ENCODE results near the gene FKBP15. TPM values are rescaled to one million over a fixed set of nuclear protein-coding genes. Genes with fewer than 3 reads are reported as not detected.

The FKBP15 gene
- total RNA-seq, 1 donor from 2014 or later, result 23.8 TPM

GRCh38 chr9:113210815-113211214 is 10.3 kb downstream of the FKBP15 start:
- DNase-seq (ENCODE audit: extremely low spot score, unreplicated experiment), result no peak
- TF ChIP-seq CTCF (conservative IDR thresholded peaks at IDR 0.05), result no peak
- H3K36me3 Mint-ChIP-seq, result peaks cover 16% of the 10 kb centered on the region
- H3K27ac Mint-ChIP-seq, result no peak overlapping the region
- no peaks in the 10 kb centered on the region for H3K9me3 Mint-ChIP-seq
- no peaks in the 10 kb centered on the region for H3K4me1 Mint-ChIP-seq (ENCODE audit: unreplicated experiment)
- no peaks in the 10 kb centered on the region for H3K27me3 Mint-ChIP-seq
- no peak overlapping the region for H3K4me3 Mint-ChIP-seq

- Mint-ChIP-seq H3K4me3 (no peak overlapping the region), H3K4me1 (ENCODE audit: unreplicated experiment) (no peaks in the 10 kb centered on the region), H3K36me3 (peaks cover 27% of the 10 kb centered on the region), H3K9me3 (no peaks in the 10 kb centered on the region), H3K27ac (no peak overlapping the region), H3K27me3 (no peaks in the 10 kb centered on the region)
- no peak for DNase-seq (ENCODE audit: extremely low spot score, unreplicated experiment)
- TF ChIP-seq CTCF (conservative IDR thresholded peaks at IDR 0.05), result no peak
Measured at GRCh38 chr9:113205861-113206260, 15.2 kb downstream of the FKBP15 start.

GRCh38 chr9:113205432-113205831 is 15.6 kb downstream of the FKBP15 start:
- Mint-ChIP-seq H3K4me1 (ENCODE audit: unreplicated experiment) (no peaks in the 10 kb centered on the region), H3K4me3 (no peak overlapping the region), H3K27ac (no peak overlapping the region), H3K27me3 (no peaks in the 10 kb centered on the region), H3K9me3 (no peaks in the 10 kb centered on the region), H3K36me3 (peaks cover 27% of the 10 kb centered on the region)
- no peak for TF ChIP-seq CTCF (conservative IDR thresholded peaks at IDR 0.05)
- no peak for DNase-seq (ENCODE audit: extremely low spot score, unreplicated experiment)

- Mint-ChIP-seq H3K4me3 (no peak overlapping the region), H3K9me3 (no peaks in the 10 kb centered on the region), H3K27me3 (no peaks in the 10 kb centered on the region), H3K4me1 (ENCODE audit: unreplicated experiment) (no peaks in the 10 kb centered on the region), H3K36me3 (peaks cover 30% of the 10 kb centered on the region), H3K27ac (no peak overlapping the region)
- no peak for DNase-seq (ENCODE audit: extremely low spot score, unreplicated experiment)
- no peak for TF ChIP-seq CTCF (conservative IDR thresholded peaks at IDR 0.05)
Measured at GRCh38 chr9:113199683-113200329, 21.3 kb downstream of the FKBP15 start.

GRCh38 chr9:113192455-113192854 is 28.6 kb downstream of the FKBP15 start:
- no peak for TF ChIP-seq CTCF (conservative IDR thresholded peaks at IDR 0.05)

More at GRCh38 chr9:113192455-113192854, 28.6 kb downstream of the FKBP15 start:
- no peak for DNase-seq (ENCODE audit: extremely low spot score, unreplicated experiment)
- no peak overlapping the region for H3K4me3 Mint-ChIP-seq
- H3K27ac Mint-ChIP-seq, result no peak overlapping the region
- no peaks in the 10 kb centered on the region for H3K9me3 Mint-ChIP-seq
- no peaks in the 10 kb centered on the region for H3K4me1 Mint-ChIP-seq (ENCODE audit: unreplicated experiment)
- H3K36me3 Mint-ChIP-seq, result peaks cover 18% of the 10 kb centered on the region
- H3K27me3 Mint-ChIP-seq, result no peaks in the 10 kb centered on the region
